ENCODE results near the gene LRP1-AS. TPM values are rescaled to one million over a fixed set of nuclear protein-coding genes. Genes with fewer than 3 reads are reported as not detected.

The LRP1-AS gene
- total RNA-seq, 1 experiment from 2014 or later = not detected

DNA sequence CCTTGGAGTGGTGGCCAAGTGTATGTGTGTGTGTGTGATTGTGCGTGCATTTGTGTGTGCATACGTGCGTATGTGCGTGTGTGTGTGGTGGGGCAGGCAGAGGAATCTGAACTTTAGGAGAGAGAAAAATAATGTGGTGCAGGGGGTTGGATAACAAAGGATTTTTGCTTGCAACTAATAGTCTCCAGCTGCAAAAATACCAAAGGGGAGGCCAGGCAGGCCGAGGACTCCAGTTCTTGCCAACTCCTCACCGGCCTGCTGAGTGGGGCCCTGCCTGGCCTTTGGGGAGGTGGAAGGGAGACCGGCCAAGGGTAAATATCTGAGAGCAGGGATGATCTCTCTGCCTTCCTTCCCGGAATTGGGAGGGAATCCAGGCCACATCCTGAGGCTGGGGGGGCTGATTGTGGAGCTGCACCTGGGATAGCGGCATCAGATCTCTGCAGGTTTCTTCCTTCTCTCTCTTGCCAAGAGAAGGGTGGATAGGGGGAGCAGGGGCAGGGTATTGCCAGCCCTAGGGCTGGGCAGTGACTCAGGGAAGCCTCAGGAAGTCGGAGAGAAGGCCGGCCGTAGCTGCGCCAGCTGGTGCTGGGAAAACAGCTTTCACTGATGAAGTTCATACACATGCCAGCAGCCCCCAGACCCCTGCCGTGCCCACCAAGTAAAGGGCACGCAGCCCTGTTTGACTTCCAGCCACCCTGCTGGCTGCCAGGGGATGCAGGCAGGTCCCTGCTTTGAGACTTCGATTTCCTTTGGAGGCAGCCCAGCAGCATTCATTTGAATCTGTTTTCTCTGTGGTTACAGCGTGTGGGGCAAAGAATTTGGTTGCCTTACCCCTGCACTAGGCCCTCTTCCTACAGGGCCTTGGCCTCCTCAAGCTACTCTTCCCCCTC, 4.6 kb upstream of the LRP1-AS start:
- Mint-ChIP-seq H3K4me3 (no peak overlapping the region), H3K9me3 (no peaks in the 10 kb centered on the region), H3K36me3 (peaks cover 40% of the 10 kb centered on the region), H3K27me3 (ENCODE audit: low read depth) (no peaks in the 10 kb centered on the region), H3K4me1 (peaks cover 8% of the 10 kb centered on the region), H3K27ac (peak overlapping the region; percentile 92)
- ChIA-PET POLR2A (no interaction called here), CTCF (interaction anchor here (1.5 to 2.4 kb wide), 2 partner anchors 24 to 28 kb away, joined by 7 to 8 read pairs; no protein-coding TSS in a partner anchor)
- no peak for ATAC-seq
- no peak for TF ChIP-seq SP1 (CRISPR knock-in tag; conservative IDR thresholded peaks at IDR 0.05)
- TF ChIP-seq ZNF423 (CRISPR knock-in tag; IDR thresholded peaks at IDR 0.05) = peak; percentile 72
- DNase-seq (ENCODE audit: low spot score) = no peak

DNA sequence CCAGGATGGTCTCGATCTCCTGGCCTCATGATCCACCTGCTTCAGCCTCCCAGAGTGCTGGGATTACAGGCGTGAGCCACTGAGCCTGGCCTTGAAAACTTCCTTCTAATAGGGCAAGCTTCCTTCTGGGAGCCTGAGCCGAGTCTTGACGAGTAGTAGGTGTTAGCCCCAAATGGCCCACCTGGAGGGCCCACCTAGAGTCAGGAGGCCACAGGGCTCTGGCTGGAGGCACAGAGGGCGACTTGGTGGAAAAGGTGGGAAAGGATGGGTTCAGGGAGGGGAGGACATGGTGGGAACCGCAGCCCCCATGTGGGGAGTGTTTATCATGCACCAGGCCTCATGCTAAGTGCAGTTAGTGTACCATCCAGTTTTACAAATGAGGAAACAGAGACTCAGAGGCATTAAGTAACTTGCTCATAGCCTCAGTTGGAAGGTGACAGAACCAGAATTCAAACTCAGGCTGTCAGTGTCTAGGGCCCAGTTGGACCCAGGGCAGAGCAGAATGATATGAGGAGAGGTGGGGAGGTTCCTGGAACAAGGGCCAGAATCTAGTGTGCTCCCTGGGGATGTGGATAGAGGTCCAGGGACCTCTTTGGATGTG, 3.1 kb upstream of the LRP1-AS start:
- CTCF ChIA-PET = interaction anchor here (0.7 to 2.4 kb wide), 5 partner anchors 11 to 26 kb away, joined by 4 to 8 read pairs (median 5); partner anchors contain the start of gene LRP1
- peaks cover 41% of the 10 kb centered on the region for H3K36me3 Mint-ChIP-seq

DNA sequence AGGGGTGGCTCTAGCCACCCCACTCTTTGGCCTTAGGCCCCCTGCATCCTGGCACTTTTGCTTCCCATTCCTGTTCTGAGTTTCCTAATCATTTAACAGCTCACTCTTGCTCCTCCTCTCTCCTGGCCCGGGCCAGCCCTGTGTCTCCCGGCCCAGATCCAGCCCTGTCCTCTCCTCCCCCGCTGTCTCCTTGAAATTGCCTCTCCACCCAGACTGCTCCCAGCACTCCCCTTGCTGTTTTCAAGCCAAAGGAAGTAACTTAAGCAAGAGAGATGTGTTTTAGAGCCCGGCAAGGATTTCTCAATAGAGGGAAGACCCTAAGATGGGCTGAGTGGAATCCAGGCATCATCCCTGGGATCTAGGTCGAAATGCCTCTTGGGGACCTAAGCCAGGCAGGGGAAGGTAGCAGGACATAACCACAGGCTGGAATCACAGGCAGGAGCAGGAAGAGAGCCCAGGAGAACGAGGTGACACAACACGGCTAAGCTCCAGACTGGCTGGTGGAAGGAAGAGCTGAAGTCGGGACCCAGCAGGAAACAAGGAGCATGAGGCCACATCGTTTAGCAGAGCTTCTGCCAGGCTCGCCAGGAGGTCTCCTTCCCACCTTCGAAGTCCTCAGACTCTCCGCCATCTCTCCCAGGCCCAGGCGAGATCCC, 2.0 kb upstream of the LRP1-AS start:
- peaks cover 8% of the 10 kb centered on the region for H3K4me1 Mint-ChIP-seq
- POLR2A ChIA-PET = interaction anchor here (0.7 kb wide), 1 partner anchor 489 kb away, joined by 4 read pairs; no protein-coding TSS in a partner anchor
- H3K4me3 Mint-ChIP-seq = no peak overlapping the region
- H3K9me3 Mint-ChIP-seq = no peaks in the 10 kb centered on the region
- H3K27ac Mint-ChIP-seq = peak overlapping the region; percentile 45; the same call in 1 of the 2 replicates
- CTCF ChIA-PET = interaction anchor here (0.6 to 2.6 kb wide), 6 partner anchors 21 to 80 kb away, joined by 3 to 11 read pairs (median 5); partner anchors contain the start of gene LRP1
- peaks cover 40% of the 10 kb centered on the region for H3K36me3 Mint-ChIP-seq
- no peak for ATAC-seq
- no peak for DNase-seq (ENCODE audit: low spot score)
- H3K27me3 Mint-ChIP-seq (ENCODE audit: low read depth) = no peaks in the 10 kb centered on the region
- no peak for TF ChIP-seq TEAD1 (CRISPR knock-in tag; IDR thresholded peaks at IDR 0.05)
- no peak for TF ChIP-seq RELA (CRISPR knock-in tag; IDR thresholded peaks at IDR 0.05; ENCODE audit: borderline replicate concordance)
- no peak for TF ChIP-seq GTF2I (CRISPR knock-in tag; conservative IDR thresholded peaks at IDR 0.05)
- TF ChIP-seq NFATC4 (CRISPR knock-in tag; IDR thresholded peaks at IDR 0.05) = no peak
- no peak for TF ChIP-seq ZNF396 (CRISPR knock-in tag; IDR thresholded peaks at IDR 0.05; ENCODE audit: borderline replicate concordance)
- TF ChIP-seq OVOL2 (CRISPR knock-in tag; IDR thresholded peaks at IDR 0.05; ENCODE audit: borderline replicate concordance) = no peak
- TF ChIP-seq, protein P1, sequence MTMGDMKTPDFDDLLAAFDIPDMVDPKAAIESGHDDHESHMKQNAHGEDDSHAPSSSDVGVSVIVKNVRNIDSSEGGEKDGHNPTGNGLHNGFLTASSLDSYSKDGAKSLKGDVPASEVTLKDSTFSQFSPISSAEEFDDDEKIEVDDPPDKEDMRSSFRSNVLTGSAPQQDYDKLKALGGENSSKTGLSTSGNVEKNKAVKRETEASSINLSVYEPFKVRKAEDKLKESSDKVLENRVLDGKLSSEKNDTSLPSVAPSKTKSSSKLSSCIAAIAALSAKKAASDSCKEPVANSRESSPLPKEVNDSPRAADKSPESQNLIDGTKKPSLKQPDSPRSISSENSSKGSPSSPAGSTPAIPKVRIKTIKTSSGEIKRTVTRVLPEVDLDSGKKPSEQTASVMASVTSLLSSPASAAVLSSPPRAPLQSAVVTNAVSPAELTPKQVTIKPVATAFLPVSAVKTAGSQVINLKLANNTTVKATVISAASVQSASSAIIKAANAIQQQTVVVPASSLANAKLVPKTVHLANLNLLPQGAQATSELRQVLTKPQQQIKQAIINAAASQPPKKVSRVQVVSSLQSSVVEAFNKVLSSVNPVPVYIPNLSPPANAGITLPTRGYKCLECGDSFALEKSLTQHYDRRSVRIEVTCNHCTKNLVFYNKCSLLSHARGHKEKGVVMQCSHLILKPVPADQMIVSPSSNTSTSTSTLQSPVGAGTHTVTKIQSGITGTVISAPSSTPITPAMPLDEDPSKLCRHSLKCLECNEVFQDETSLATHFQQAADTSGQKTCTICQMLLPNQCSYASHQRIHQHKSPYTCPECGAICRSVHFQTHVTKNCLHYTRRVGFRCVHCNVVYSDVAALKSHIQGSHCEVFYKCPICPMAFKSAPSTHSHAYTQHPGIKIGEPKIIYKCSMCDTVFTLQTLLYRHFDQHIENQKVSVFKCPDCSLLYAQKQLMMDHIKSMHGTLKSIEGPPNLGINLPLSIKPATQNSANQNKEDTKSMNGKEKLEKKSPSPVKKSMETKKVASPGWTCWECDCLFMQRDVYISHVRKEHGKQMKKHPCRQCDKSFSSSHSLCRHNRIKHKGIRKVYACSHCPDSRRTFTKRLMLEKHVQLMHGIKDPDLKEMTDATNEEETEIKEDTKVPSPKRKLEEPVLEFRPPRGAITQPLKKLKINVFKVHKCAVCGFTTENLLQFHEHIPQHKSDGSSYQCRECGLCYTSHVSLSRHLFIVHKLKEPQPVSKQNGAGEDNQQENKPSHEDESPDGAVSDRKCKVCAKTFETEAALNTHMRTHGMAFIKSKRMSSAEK (CRISPR knock-in tag; IDR thresholded peaks at IDR 0.05; ENCODE audit: borderline replicate concordance) = no peak
- no peak for TF ChIP-seq MXD4 (CRISPR knock-in tag; IDR thresholded peaks at IDR 0.05; ENCODE audit: borderline replicate concordance)

More for the DNA sequence above, 3.1 kb upstream of the LRP1-AS start:
- ATAC-seq (no peak), DNase-seq (ENCODE audit: low spot score) (no peak)
- Mint-ChIP-seq H3K27ac (no peak overlapping the region), H3K4me1 (peaks cover 8% of the 10 kb centered on the region), H3K9me3 (no peaks in the 10 kb centered on the region), H3K27me3 (ENCODE audit: low read depth) (no peaks in the 10 kb centered on the region), H3K4me3 (no peak overlapping the region)
- POLR2A ChIA-PET = no interaction called here
- TF ChIP-seq JAZF1 (CRISPR knock-in tag; IDR thresholded peaks at IDR 0.05) (no peak), ZNF396 (CRISPR knock-in tag; IDR thresholded peaks at IDR 0.05; ENCODE audit: borderline replicate concordance) (no peak), FOXP1 (CRISPR knock-in tag; IDR thresholded peaks at IDR 0.05; ENCODE audit: borderline replicate concordance) (no peak)
- TF ChIP-seq, protein P2, sequence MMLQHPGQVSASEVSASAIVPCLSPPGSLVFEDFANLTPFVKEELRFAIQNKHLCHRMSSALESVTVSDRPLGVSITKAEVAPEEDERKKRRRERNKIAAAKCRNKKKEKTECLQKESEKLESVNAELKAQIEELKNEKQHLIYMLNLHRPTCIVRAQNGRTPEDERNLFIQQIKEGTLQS (CRISPR knock-in tag; conservative IDR thresholded peaks at IDR 0.05) = no peak
- TF ChIP-seq, protein P1 (CRISPR knock-in tag; IDR thresholded peaks at IDR 0.05; ENCODE audit: borderline replicate concordance) = no peak
- TF ChIP-seq, protein P3, sequence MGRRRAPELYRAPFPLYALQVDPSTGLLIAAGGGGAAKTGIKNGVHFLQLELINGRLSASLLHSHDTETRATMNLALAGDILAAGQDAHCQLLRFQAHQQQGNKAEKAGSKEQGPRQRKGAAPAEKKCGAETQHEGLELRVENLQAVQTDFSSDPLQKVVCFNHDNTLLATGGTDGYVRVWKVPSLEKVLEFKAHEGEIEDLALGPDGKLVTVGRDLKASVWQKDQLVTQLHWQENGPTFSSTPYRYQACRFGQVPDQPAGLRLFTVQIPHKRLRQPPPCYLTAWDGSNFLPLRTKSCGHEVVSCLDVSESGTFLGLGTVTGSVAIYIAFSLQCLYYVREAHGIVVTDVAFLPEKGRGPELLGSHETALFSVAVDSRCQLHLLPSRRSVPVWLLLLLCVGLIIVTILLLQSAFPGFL (CRISPR knock-in tag; IDR thresholded peaks at IDR 0.05; ENCODE audit: borderline replicate concordance) = no peak

All from WTC11 (cell line).